Activated CD4-positive, alpha-beta T cell treated with anti-CD3 and anti-CD28 coated beads, Interleukin-2, amount 50 U/mL, for 4 hours (primary cell): Measurements from ENCODE around the gene AQP12A.
"Not testable (repeated sequence)": the region's sequence is repeated elsewhere in the genome, so short reads cannot be mapped to it uniquely, and the experiment has no call there.

Experiments used
- DNase-seq, 2 experiments: peaks; one replicate each; pipeline ENCODE4 v3.0.0-alpha.2; 2020

The AQP12A gene

GRCh38 chr2:240662681-240663080 lies 29.0 kb upstream of the AQP12A start:
- DNase-seq, result no peak

- DNase-seq, result no peak
Observed at GRCh38 chr2:240663546-240664190, 28.0 kb upstream of the AQP12A start.

- no peak for DNase-seq
Observed at GRCh38 chr2:240664622-240665021, 27.0 kb upstream of the AQP12A start.

- DNase-seq, result no peak
Observed at GRCh38 chr2:240670402-240670801, 21.3 kb upstream of the AQP12A start.

- no peak for DNase-seq
Observed at GRCh38 chr2:240670950-240671349, 20.7 kb upstream of the AQP12A start.

- no peak for DNase-seq
Observed at GRCh38 chr2:240672076-240672700, 19.5 kb upstream of the AQP12A start.

GRCh38 chr2:240672701-240673190 lies 18.9 kb upstream of the AQP12A start:
- DNase-seq, result no peak

GRCh38 chr2:240674461-240675184 lies 17.0 kb upstream of the AQP12A start:
- not testable (repeated sequence) for DNase-seq

GRCh38 chr2:240675345-240675744 lies 16.3 kb upstream of the AQP12A start:
- DNase-seq, result not testable (repeated sequence)

GRCh38 chr2:240678043-240678442 lies 13.6 kb upstream of the AQP12A start:
- DNase-seq, result not testable (repeated sequence)

- not testable (repeated sequence) for DNase-seq
Observed at GRCh38 chr2:240678909-240679308, 12.8 kb upstream of the AQP12A start.

GRCh38 chr2:240680185-240680584 lies 11.5 kb upstream of the AQP12A start:
- DNase-seq, result not testable (repeated sequence)

GRCh38 chr2:240682431-240683224 lies 9.0 kb upstream of the AQP12A start, which contains the start of gene AQP12B:
Gene AQP12B (minus strand): TSS chr2:240682885. CDS start chr2:240682837, 48 bp downstream.
- DNase-seq, result not testable (repeated sequence)

- DNase-seq, result not testable (repeated sequence)
Observed at GRCh38 chr2:240683329-240683979, 8.2 kb upstream of the AQP12A start.

GRCh38 chr2:240683980-240684728 lies 7.5 kb upstream of the AQP12A start:
- DNase-seq, result not testable (repeated sequence)

- DNase-seq, result no peak
Observed at GRCh38 chr2:240685771-240686371, 5.8 kb upstream of the AQP12A start.

- DNase-seq, result no peak
Observed at GRCh38 chr2:240686460-240686859, 5.2 kb upstream of the AQP12A start.

- no peak for DNase-seq
Observed at GRCh38 chr2:240687045-240687740, 4.5 kb upstream of the AQP12A start.

- no peak for DNase-seq
Observed at GRCh38 chr2:240687741-240688552, 3.7 kb upstream of the AQP12A start.

GRCh38 chr2:240688553-240688919 lies 3.1 kb upstream of the AQP12A start:
- no peak for DNase-seq
